ENCODE results near the gene GINS2. TPM values are rescaled to one million over a fixed set of nuclear protein-coding genes. Genes with fewer than 3 reads are reported as not detected.

Gene GINS2
- total RNA-seq, 3 donors from 2014 or later (not counting 1 experiment from before 2014, with no cell fraction given) = 0.73 to 2.6 (median 0.89) TPM

GRCh38 chr16:85697431-85697830 lies 8.7 kb upstream of the GINS2 start:
- TF ChIP-seq CTCF (IDR thresholded peaks at IDR 0.05) = no peak
- no peak overlapping the region for H3K4me3 ChIP-seq (ENCODE audit: low read length)
- no peak overlapping the region for H3K27ac Mint-ChIP-seq
- no peaks in the 10 kb centered on the region for H3K27me3 Mint-ChIP-seq (ENCODE audit: low read depth in 2 of 2)
- no peaks in the 10 kb centered on the region for H3K4me1 ChIP-seq (ENCODE audit: control insufficient read depth, insufficient read depth, low read length)
- H3K9me3 ChIP-seq (ENCODE audit: control insufficient read depth, insufficient read depth, low read length) = no peaks in the 10 kb centered on the region
- no peak for DNase-seq
- intact Hi-C loops (cut with micrococcal nuclease) = no loop called here
- no peaks in the 10 kb centered on the region for H3K36me3 ChIP-seq (ENCODE audit: control insufficient read depth, insufficient read depth, low read length)
- H3K36me3 Mint-ChIP-seq = no peaks in the 10 kb centered on the region
- H3K27me3 ChIP-seq (ENCODE audit: control insufficient read depth, insufficient read depth, low read length) = no peaks in the 10 kb centered on the region
- ATAC-seq = no peak
- no peak overlapping the region for H3K27ac ChIP-seq (ENCODE audit: low read length)
- no peak overlapping the region for H3K4me3 Mint-ChIP-seq
- 86% methylated on average over 14 of the region's 14 CpGs for WGBS (ENCODE audit: insufficient coverage)
- no peaks in the 10 kb centered on the region for H3K9me3 Mint-ChIP-seq
- no peaks in the 10 kb centered on the region for H3K4me1 Mint-ChIP-seq

GRCh38 chr16:85696781-85697180 lies 8.0 kb upstream of the GINS2 start:
- no peak overlapping the region for H3K27ac ChIP-seq (ENCODE audit: low read length)
- TF ChIP-seq CTCF (IDR thresholded peaks at IDR 0.05) = no peak
- H3K4me3 Mint-ChIP-seq = no peak overlapping the region
- H3K36me3 Mint-ChIP-seq = no peaks in the 10 kb centered on the region
- no peaks in the 10 kb centered on the region for H3K36me3 ChIP-seq (ENCODE audit: control insufficient read depth, insufficient read depth, low read length)
- no peaks in the 10 kb centered on the region for H3K9me3 ChIP-seq (ENCODE audit: control insufficient read depth, insufficient read depth, low read length)
- H3K27me3 Mint-ChIP-seq (ENCODE audit: low read depth in 2 of 2) = no peaks in the 10 kb centered on the region
- no peaks in the 10 kb centered on the region for H3K4me1 Mint-ChIP-seq
- DNase-seq (no peak), ATAC-seq (no peak)
- no peak overlapping the region for H3K27ac Mint-ChIP-seq
- H3K27me3 ChIP-seq (ENCODE audit: control insufficient read depth, insufficient read depth, low read length) = no peaks in the 10 kb centered on the region
- H3K4me3 ChIP-seq (ENCODE audit: low read length) = no peak overlapping the region
- 90% methylated on average over 16 of the region's 16 CpGs for WGBS (ENCODE audit: insufficient coverage)
- H3K4me1 ChIP-seq (ENCODE audit: control insufficient read depth, insufficient read depth, low read length) = no peaks in the 10 kb centered on the region
- intact Hi-C loops (cut with micrococcal nuclease) = no loop called here
- H3K9me3 Mint-ChIP-seq = no peaks in the 10 kb centered on the region

- H3K9me3 ChIP-seq (ENCODE audit: control insufficient read depth, insufficient read depth, low read length) = no peaks in the 10 kb centered on the region
- no peaks in the 10 kb centered on the region for H3K27me3 ChIP-seq (ENCODE audit: control insufficient read depth, insufficient read depth, low read length)
- H3K9me3 Mint-ChIP-seq = no peaks in the 10 kb centered on the region
- DNase-seq (no peak), ATAC-seq (no peak)
- H3K36me3 Mint-ChIP-seq = no peaks in the 10 kb centered on the region
- WGBS (ENCODE audit: insufficient coverage) = 82% methylated on average over 24 of the region's 24 CpGs
- intact Hi-C loops (cut with micrococcal nuclease) = no loop called here
- H3K4me3 Mint-ChIP-seq = no peak overlapping the region
- no peaks in the 10 kb centered on the region for H3K4me1 ChIP-seq (ENCODE audit: control insufficient read depth, insufficient read depth, low read length)
- no peaks in the 10 kb centered on the region for H3K27me3 Mint-ChIP-seq (ENCODE audit: low read depth in 2 of 2)
- H3K4me1 Mint-ChIP-seq = no peaks in the 10 kb centered on the region
- no peak for TF ChIP-seq CTCF (IDR thresholded peaks at IDR 0.05)
- H3K4me3 ChIP-seq (ENCODE audit: low read length) = no peak overlapping the region
- no peaks in the 10 kb centered on the region for H3K36me3 ChIP-seq (ENCODE audit: control insufficient read depth, insufficient read depth, low read length)
- no peak overlapping the region for H3K27ac ChIP-seq (ENCODE audit: low read length)
- H3K27ac Mint-ChIP-seq = no peak overlapping the region
Observed at GRCh38 chr16:85695196-85696128, 6.7 kb upstream of the GINS2 start.

All from natural killer cell (primary cell).